NK-92 treated with Interleukin-12 subunit alpha and Interleukin-12 subunit beta, amount 100 ng/mL, for 24 hours (cell line): ENCODE data around the gene CACNA1G.
A peak's percentile ranks its signal among the peaks of the same experiment; 100 is the strongest.

Experiments used
- DNase-seq: peaks from one replicate; lab custom pipeline; 2025; lab: John Stamatoyannopoulos, UW

The CACNA1G gene

DNA sequence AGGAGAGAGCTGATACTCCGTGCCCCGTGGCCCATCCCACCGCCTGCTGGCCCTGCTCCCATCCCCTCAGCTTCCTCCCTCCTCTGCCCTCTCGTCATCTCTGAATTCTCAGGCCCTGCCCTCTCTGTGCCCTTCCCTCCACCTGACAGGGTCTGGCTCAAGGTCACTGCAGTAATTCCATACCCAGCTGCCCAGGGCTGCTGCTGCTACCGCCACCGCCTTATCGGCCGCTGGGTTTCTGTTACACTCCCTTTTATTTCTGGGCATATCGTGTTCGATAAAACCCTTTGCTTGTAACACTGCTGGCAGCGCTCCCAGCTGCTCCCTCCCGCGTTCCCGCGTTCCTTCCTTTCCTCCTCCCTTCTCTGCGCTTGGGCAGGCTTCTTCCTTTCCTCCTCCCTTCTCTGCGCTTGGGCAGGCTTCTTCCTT is 26.8 kb upstream of the CACNA1G start:
- no peak for DNase-seq

- no peak for DNase-seq
Measured at GRCh38 chr17:50534222-50534978, 26.1 kb upstream of the CACNA1G start.

DNA sequence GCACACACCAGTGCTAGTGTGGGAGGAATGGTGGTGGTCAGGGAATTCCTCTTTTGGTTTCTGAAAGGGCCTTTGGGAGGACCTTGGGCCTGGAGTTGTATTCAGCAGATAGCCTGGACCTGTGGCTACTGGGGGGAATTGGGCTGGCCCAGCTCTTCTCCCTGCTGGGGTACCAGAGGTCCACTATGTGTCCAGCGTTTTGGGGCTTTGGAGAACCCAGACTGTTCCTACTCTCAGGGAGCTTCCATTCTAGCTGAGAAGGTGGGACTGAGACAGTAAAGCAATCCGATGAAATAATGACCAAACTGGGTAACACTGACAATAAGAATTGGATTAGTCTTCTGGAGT is 25.6 kb upstream of the CACNA1G start:
- no peak for DNase-seq

DNA sequence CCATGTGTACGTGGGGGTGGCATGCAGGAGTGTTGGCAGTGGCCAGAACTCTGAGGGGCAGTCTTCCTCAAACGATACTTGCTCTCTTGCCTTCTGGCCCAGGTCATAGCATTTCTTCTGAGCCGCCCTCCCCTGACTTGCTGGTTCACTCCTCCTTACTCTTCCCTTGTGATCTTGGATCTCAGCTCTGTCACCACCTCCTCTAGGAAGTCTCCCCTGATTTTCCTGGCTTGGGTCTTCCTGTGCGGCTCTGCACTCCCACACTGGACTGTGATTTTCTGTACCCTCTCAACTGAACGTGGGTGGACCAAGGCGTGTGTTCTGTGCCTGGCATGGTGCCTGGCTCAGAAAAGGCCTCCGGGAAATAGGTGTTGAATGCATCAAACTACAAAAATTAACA is 25.1 kb upstream of the CACNA1G start:
- DNase-seq, result no peak

DNA sequence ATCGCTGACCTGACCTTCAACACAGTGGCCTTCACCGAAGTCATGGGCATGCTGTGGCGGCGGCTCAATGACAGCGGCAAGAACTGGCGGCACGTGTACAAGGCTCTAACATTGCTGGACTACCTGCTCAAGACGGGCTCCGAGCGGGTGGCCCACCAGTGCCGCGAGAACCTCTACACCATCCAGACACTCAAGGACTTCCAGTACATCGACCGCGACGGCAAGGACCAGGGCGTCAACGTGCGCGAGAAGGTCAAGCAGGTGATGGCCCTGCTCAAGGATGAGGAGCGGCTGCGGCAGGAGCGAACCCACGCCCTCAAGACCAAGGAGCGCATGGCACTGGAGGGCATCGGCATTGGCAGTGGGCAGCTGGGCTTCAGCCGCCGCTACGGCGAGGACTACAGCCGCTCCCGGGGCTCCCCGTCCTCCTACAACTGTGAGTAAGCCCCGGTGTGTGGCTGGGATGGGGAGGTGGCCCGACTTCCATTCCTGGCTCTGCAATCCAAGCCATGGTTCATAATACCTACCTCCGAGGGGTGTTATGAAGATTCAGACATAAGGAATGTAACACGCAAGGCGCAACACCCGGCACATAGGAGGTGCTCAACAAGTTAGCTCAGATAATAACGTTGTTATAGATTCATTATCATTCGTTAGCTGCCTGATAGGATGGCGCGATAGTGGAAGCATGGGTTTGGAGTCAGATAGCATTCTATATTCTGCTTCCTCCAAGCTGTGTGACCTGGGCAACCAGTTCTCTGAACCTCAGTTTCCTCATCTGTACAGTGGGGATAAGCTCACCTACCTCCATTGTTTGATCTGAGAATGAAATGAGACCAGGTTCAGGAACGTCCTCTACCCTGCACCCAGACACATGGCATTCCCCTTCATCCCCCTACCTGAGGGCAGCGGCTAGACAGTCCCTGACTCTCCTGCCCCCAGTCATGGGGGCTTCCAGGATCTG is 23.6 kb upstream of the CACNA1G start:
- DNase-seq, result no peak

- no peak for DNase-seq
Measured at GRCh38 chr17:50537721-50538548, 22.6 kb upstream of the CACNA1G start.

GRCh38 chr17:50538549-50539410 is 21.7 kb upstream of the CACNA1G start:
- DNase-seq, result no peak

DNA sequence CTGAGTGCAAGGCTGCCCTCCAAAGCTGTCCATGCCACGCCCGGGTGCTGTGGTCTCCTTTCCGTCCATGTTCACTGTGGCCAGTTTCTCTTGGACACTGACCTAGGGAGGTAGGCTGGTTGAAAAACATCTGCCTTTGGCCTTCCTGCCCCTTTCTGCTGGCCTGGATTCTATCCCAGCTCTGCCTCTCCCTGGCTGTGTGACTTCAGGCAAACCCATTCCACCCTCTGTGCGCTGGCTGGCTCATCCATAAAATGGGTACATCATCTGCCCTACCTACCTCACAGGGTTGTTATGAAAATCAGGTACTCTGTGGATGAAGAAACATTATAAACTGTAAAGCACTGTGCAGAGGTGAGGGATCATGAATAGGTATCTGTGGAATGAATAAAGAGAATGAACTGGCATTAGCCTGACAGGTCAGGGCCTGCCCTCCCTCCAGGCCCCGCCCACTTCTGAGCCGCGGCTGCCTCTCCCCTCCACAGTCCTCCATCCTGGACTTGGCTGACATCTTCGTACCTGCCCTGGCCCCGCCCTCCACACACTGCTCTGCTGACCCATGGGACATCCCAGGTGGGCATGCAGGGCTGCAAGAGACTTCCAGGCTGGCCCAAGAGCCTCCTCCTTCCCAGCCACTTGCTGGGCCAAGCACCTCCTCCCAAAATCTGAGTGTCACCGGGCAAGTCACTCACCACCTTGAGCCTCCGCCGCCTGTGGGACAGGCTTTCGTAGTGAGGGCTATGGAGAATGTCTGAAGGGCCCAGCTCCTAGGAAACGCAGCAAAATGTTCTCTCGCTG is 20.6 kb upstream of the CACNA1G start:
- no peak for DNase-seq

GRCh38 chr17:50540560-50541401 is 19.7 kb upstream of the CACNA1G start:
- no peak for DNase-seq

GRCh38 chr17:50541402-50541715 is 19.2 kb upstream of the CACNA1G start:
- DNase-seq, result no peak

- peak; percentile 75 for DNase-seq
Measured at GRCh38 chr17:50541716-50542688, 18.5 kb upstream of the CACNA1G start.

DNA sequence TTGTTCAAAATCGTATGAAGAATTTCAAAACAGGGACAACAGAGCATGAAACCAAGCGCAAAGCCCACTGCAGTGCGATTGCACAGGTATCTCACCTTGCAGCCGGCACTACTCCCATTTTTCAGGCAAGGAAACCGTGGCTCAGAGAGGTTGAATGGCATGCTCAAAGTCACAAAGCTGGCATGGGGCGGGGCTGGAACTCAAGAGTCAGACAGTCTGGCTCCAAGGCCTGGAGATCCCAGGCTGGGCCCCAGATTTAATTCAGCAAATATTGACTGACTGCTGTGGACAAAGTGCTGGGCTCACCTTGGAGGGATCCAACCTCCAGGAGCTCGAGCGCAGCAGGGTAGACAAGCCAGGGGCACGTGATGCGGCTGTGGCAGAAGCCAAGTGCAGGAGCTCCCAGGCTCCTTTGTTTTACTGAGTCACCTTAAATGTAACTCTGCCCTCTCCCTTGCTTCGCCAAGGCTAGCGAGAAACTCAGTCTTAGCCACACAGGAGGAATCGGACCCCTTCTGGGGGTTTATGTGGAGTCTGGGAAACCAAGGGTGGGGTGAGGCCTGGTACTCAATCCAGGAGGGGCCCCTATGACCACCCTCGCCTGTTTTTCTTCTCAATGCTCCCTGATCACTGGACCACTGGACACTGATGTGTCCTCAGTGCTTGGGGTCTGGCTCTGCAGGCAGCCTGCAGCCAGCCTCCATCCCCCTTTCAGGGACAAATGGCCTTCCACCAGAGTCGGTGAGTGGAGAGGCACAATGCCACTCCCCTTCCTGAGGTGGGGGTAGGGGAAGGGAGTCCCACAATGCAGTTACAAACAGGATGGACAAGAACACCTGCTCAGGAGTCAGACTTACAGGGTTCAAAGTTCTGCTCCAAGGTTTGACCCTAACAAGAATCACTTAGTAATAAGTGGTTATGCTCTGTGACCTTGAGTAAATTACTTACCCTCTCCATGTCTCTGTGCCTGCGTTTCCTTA is 17.4 kb upstream of the CACNA1G start:
- DNase-seq, result no peak

DNA sequence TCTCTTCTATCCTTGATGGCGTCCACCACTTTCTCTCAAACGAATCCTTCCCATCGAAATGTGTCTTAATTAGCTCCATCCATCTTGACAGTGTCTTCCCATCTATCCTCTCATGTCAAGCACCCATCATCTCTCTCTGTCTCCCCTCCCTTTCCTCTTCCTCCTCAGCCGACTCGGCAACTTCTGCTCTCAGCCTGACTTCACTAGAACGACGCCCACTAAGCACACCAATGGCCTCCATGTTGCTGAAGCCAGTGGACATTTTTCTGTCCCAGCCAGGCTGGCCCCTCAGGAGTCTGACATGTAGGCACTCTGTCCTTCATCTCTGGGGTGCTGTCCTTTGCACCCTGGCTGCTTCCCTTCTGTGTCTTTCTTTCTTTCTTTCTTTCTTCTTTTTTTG is 16.0 kb upstream of the CACNA1G start:
- no peak for DNase-seq

DNA sequence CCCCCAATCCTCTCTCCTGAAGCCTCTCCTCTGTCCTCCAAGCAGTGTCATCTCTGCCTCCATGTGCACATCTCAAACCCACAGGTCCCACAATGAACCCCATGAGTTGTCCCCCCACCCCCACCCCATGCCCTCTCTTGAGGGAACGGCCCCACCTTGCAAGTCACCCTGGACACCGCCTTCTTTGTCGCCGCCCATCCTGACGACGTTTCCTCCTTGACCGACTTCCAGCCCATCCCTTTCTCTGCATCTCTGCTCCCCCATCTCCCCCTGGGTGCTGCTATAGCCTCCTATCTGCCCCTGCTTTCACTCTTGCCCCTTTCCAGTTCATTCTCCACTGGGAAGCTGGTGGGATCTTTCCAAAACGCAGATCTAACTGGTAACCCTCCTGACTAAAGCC is 15.2 kb upstream of the CACNA1G start:
- no peak for DNase-seq

DNA sequence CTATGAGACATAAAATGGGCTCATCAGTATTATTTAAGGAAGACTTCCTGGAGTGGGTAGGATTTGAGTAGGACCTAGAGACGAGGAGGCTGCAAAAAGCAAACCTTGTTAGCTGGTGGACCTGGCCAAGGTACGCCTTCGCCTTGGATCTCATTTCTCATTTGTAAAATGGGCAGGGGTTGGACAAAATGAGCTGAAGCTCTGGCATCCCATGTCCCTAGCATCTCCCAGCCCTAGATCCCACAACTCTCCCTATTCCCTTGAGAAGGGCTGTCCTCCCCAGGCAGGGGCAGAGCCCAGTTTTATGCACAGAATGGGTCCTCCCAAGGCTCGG is 13.8 kb upstream of the CACNA1G start:
- no peak for DNase-seq

GRCh38 chr17:50547035-50547735 is 13.3 kb upstream of the CACNA1G start, which contains the start of gene SPATA20:
SPATA20 (plus strand) TSS chr17:50547174; CDS start chr17:50547209, 35 bp downstream.
- peak; percentile 81 for DNase-seq

- no peak for DNase-seq
Measured at GRCh38 chr17:50547736-50548083, 12.8 kb upstream of the CACNA1G start.
